H9 (cell line): ENCODE results near the gene BDH1. TPM values are rescaled to one million over a fixed set of nuclear protein-coding genes. Genes with fewer than 3 reads are reported as not detected.

Experiments used
- DNase-seq: peaks from one replicate; pipeline ENCODE4 v3.0.0-alpha.2; 2017
- H2AFZ ChIP-seq: one replicate; pipeline ENCODE4 v1.6.1; 2013; ENCODE audit warnings: mild to moderate bottlenecking, low read length, control low read depth, moderate library complexity
- H2AK5ac ChIP-seq: 2 replicates; pipeline ENCODE4 v1.6.1; 2013; ENCODE audit warnings: low read length, control low read depth, mixed read lengths; ENCODE audit not compliant: insufficient read length
- H2BK120ac ChIP-seq: one replicate; pipeline ENCODE4 v1.6.1; 2013; ENCODE audit warnings: low read depth, mild to moderate bottlenecking, low read length, control low read depth, inconsistent platforms; ENCODE audit not compliant: poor library complexity, severe bottlenecking
- H2BK12ac ChIP-seq: 2 replicates; pipeline ENCODE4 v1.6.1; 2013; ENCODE audit warnings: low read length, control low read depth, mixed read lengths, low read depth; ENCODE audit not compliant: insufficient read length
- H2BK15ac ChIP-seq: 2 replicates; pipeline ENCODE4 v1.6.1; 2013; ENCODE audit warnings: low read depth, low read length, control low read depth
- H2BK20ac ChIP-seq: one replicate; pipeline ENCODE4 v1.6.1; 2013; ENCODE audit warnings: low read depth, mild to moderate bottlenecking, low read length, control low read depth, inconsistent platforms; ENCODE audit not compliant: poor library complexity, severe bottlenecking
- H2BK5ac ChIP-seq: 2 replicates; pipeline ENCODE4 v1.6.1; 2013; ENCODE audit warnings: low read length, control low read depth, mixed read lengths; ENCODE audit not compliant: insufficient read length
- H3K14ac ChIP-seq: 2 replicates; pipeline ENCODE4 v1.6.1; 2013; ENCODE audit warnings: low read length, control low read depth; ENCODE audit not compliant: insufficient read depth
- H3K18ac ChIP-seq: 2 replicates; pipeline ENCODE4 v1.6.1; 2013; ENCODE audit warnings: low read depth, mild to moderate bottlenecking, mixed read lengths, low read length, control low read depth; ENCODE audit not compliant: insufficient read length
- H3K23ac ChIP-seq: 2 replicates; pipeline ENCODE4 v1.6.1; 2013; ENCODE audit warnings: low read length, control low read depth, mixed read lengths, low read depth; ENCODE audit not compliant: insufficient read length
- H3K23me2 ChIP-seq: 2 replicates; pipeline ENCODE4 v1.6.1; 2013; ENCODE audit warnings: low read depth, mild to moderate bottlenecking, mixed read lengths, low read length, control low read depth; ENCODE audit not compliant: insufficient read length, poor library complexity, severe bottlenecking
- H3K27ac ChIP-seq: 2 replicates; pipeline ENCODE4 v1.5.1; 2013; ENCODE audit warnings: low read length, control low read depth, mixed read lengths, low read depth; ENCODE audit not compliant: insufficient read length
- H3K27me3 ChIP-seq: 2 replicates; pipeline ENCODE4 v1.6.1; 2013; ENCODE audit warnings: low read length, control low read depth, inconsistent platforms; ENCODE audit not compliant: insufficient read depth
- H3K4ac ChIP-seq: 2 replicates; pipeline ENCODE4 v1.6.1; 2013; ENCODE audit warnings: low read depth, mild to moderate bottlenecking, control low read depth, inconsistent platforms, low read length, moderate library complexity
- H3K4me1 ChIP-seq: 2 replicates; pipeline ENCODE4 v1.6.1; 2013; ENCODE audit warnings: low read length, control low read depth, inconsistent platforms; ENCODE audit not compliant: insufficient read depth
- H3K4me2 ChIP-seq: 2 replicates; pipeline ENCODE4 v1.6.1; 2013; ENCODE audit warnings: low read length, control low read depth, mixed read lengths; ENCODE audit not compliant: insufficient read length, insufficient read depth
- H3K56ac ChIP-seq: 2 replicates; pipeline ENCODE4 v1.6.1; 2013; ENCODE audit warnings: low read depth, mild to moderate bottlenecking, mixed read lengths, low read length, control low read depth; ENCODE audit not compliant: insufficient read length
- H3K79me1 ChIP-seq: 2 replicates; pipeline ENCODE4 v1.6.1; 2013; ENCODE audit warnings: low read depth, mild to moderate bottlenecking, moderate library complexity, low read length, control low read depth, inconsistent platforms; ENCODE audit not compliant: insufficient read depth, poor library complexity, severe bottlenecking
- H3K79me2 ChIP-seq: 2 replicates; pipeline ENCODE4 v1.6.1; 2013; ENCODE audit warnings: low read length, control low read depth, inconsistent platforms; ENCODE audit not compliant: insufficient read depth
- H3K9ac ChIP-seq: 2 replicates; pipeline ENCODE4 v1.6.1; 2013; ENCODE audit warnings: low read length, control low read depth, mixed read lengths; ENCODE audit not compliant: insufficient read length; ENCODE audit errors: extremely low read depth
- H3K9me3 ChIP-seq: one replicate; pipeline ENCODE4 v1.6.1; 2013; ENCODE audit warnings: low read depth, low read length, inconsistent platforms; ENCODE audit not compliant: control insufficient read depth
- H3T11ph ChIP-seq: one replicate; pipeline ENCODE4 v1.6.1; 2013; ENCODE audit warnings: mild to moderate bottlenecking, low read length, control low read depth, inconsistent platforms
- H4K20me1 ChIP-seq: one replicate; pipeline ENCODE4 v1.6.1; 2013; ENCODE audit not compliant: control insufficient read depth, insufficient read length, insufficient read depth
- H4K5ac ChIP-seq: 2 replicates; pipeline ENCODE4 v1.6.1; 2013; ENCODE audit warnings: low read depth, mild to moderate bottlenecking, mixed read lengths, low read length, control low read depth; ENCODE audit not compliant: insufficient read length
- H4K8ac ChIP-seq: replicated peaks from 2 replicates; pipeline ENCODE4 v1.6.1; 2013; ENCODE audit warnings: low read length, control low read depth, mixed read lengths, low read depth; ENCODE audit not compliant: insufficient read length
- H4K91ac ChIP-seq: 2 replicates; pipeline ENCODE4 v1.6.1; 2013; ENCODE audit warnings: low read depth, mild to moderate bottlenecking, moderate library complexity, mixed read lengths, low read length, control low read depth; ENCODE audit not compliant: insufficient read length
- H3K27ac Mint-ChIP-seq, 3 experiments: 2 replicates in 2 of 3; 3 replicates in 1 of 3; pipeline ENCODE4 v1.8.0; 2020 to 2021; ENCODE audit warnings: mixed read lengths in 3 of 3, mild to moderate bottlenecking in 1 of 3, moderate library complexity in 1 of 3
- H3K27me3 Mint-ChIP-seq: 2 replicates; pipeline ENCODE4 v1.8.0; 2021; ENCODE audit warnings: low read depth, mild to moderate bottlenecking, moderate library complexity, mixed read lengths
- H3K36me3 Mint-ChIP-seq, 3 experiments: 2 replicates in 2 of 3; 3 replicates in 1 of 3; pipeline ENCODE4 v1.8.0; 2020 to 2021; ENCODE audit warnings: low read depth in 3 of 3, mixed read lengths in 3 of 3; ENCODE audit not compliant: insufficient read depth in 1 of 3
- H3K4me1 Mint-ChIP-seq, 2 experiments: 2 replicates each; pipeline ENCODE4 v1.8.0; 2020; ENCODE audit warnings: mixed read lengths in 2 of 2
- H3K4me3 Mint-ChIP-seq, 2 experiments: 2 replicates in 1 of 2; 3 replicates in 1 of 2; pipeline ENCODE4 v1.8.0; 2020 to 2021; ENCODE audit warnings: mild to moderate bottlenecking in 2 of 2, mixed read lengths in 2 of 2, moderate library complexity in 1 of 2
- H3K9me3 Mint-ChIP-seq, 2 experiments: 2 replicates in 1 of 2; 3 replicates in 1 of 2; pipeline ENCODE4 v1.8.0; 2020; ENCODE audit warnings: mild to moderate bottlenecking in 2 of 2, mixed read lengths in 2 of 2, moderate library complexity in 1 of 2
- CTCF ChIP-seq: fragments of 200-600 bp; sonication (generic); conservative IDR thresholded peaks from 3 replicates; pipeline ENCODE4 v1.8.0; 2021; ENCODE audit warnings: antibody characterized with exemption, mild to moderate bottlenecking
- WGBS: extraction: QIAGEN DNeasy Blood & Tissue Kit; methylation state at CpG from one replicate; pipeline ENCODE4 v1.1.7; 2013; ENCODE audit warnings: missing lambda C conversion rate, low lambda C conversion rate, mixed read lengths; ENCODE audit not compliant: insufficient read length; ENCODE audit errors: extremely low coverage; 5-methylcytosine and 5-hydroxymethylcytosine counted together
- total RNA-seq: library from RNA; stranded (reverse); gene quantifications from 2 replicates; pipeline ENCODE4 v1.2.1, GENCODE V29; 2021

Gene BDH1
- total RNA-seq, 1 experiment from 2014 or later = 23.8 TPM

- H4K91ac ChIP-seq = no peak overlapping the region
- no peaks in the 10 kb centered on the region for H4K20me1 ChIP-seq
- no peak overlapping the region for H2BK12ac ChIP-seq
- no peak overlapping the region for H2BK20ac ChIP-seq
- H3K4ac ChIP-seq = no peak overlapping the region
- H2BK5ac ChIP-seq = no peak overlapping the region
- H3K23me2 ChIP-seq = no peaks in the 10 kb centered on the region
- no peak overlapping the region for H3K9ac ChIP-seq
- H3K4me1 ChIP-seq = peaks cover 11% of the 10 kb centered on the region; the same call in 1 of the 2 replicates
- no CpG with 5 or more reads among the region's 4 CpGs for WGBS
- H3K27ac ChIP-seq = peak overlapping the region; percentile 34
- Mint-ChIP-seq H3K27me3 (peaks cover 15% of the 10 kb centered on the region), H3K27ac (peak overlapping the region in 2 of 3 experiments; percentile 73 to 90; a peak in 4 of 7 replicates), H3K4me3 (peak overlapping the region in 1 of 2 experiments; percentile 22; a peak in 2 of 5 replicates), H3K4me1 (peaks cover 30 to 44% of the 10 kb centered on the region in 2 experiments), H3K36me3 (peaks cover 0 to 3% (median 3%) of the 10 kb centered on the region in 3 experiments; a peak in 1 of 7 replicates), H3K9me3 (no peaks in the 10 kb centered on the region)
- H4K8ac ChIP-seq = no peak overlapping the region
- no peak overlapping the region for H3K4me2 ChIP-seq
- no peaks in the 10 kb centered on the region for H3K79me1 ChIP-seq
- H3K56ac ChIP-seq = no peak overlapping the region
- no peak for TF ChIP-seq CTCF
- H3K23ac ChIP-seq = no peak overlapping the region
- H2BK120ac ChIP-seq = no peak overlapping the region
- no peak for DNase-seq
- no peaks in the 10 kb centered on the region for H3K79me2 ChIP-seq
- no peak overlapping the region for H3K18ac ChIP-seq
- H2BK15ac ChIP-seq = no peak overlapping the region
- no peak overlapping the region for H4K5ac ChIP-seq
- peak overlapping the region; percentile 18 for H2AFZ ChIP-seq
- H3K9me3 ChIP-seq = no peaks in the 10 kb centered on the region
- no peak overlapping the region for H3T11ph ChIP-seq
- H2AK5ac ChIP-seq = no peak overlapping the region
- H3K14ac ChIP-seq = no peak overlapping the region
- no peaks in the 10 kb centered on the region for H3K27me3 ChIP-seq
Observed at GRCh38 chr3:197482001-197482400, 73.8 kb downstream of the BDH1 start.
